Adrenal gland (tissue), 12 donors: ENCODE results near the gene FOXQ1. TPM values are rescaled to one million over a fixed set of nuclear protein-coding genes. Genes with fewer than 3 reads are reported as not detected.

Experiments used
- DNase-seq, 7 donors: peaks; one replicate each; pipeline ENCODE4 v3.0.0-alpha.2; 2019 to 2020
- H3K27ac ChIP-seq, 5 donors: fragments of 200-600 bp; sonication (generic) in 4 of 5; 1 replicate in 3 of 5; 2 replicates in 2 of 5; pipeline versions ENCODE4 v1.5.1 to v1.8.0; 2016 to 2020; ENCODE audit warnings: mild to moderate bottlenecking in 1 of 5
- H3K27me3 ChIP-seq: fragments of 200-600 bp; 2 replicates; pipeline ENCODE4 v1.8.0; 2021
- H3K36me3 ChIP-seq, 2 donors: fragments of 200-600 bp; replicated peaks in 1 of 2; 1 replicate in 1 of 2; 2 replicates in 1 of 2; pipeline versions ENCODE4 v1.5.1 to v1.8.0; 2018 to 2022
- H3K4me1 ChIP-seq, 2 donors: fragments of 200-600 bp; replicated peaks in 1 of 2; 1 replicate in 1 of 2; 2 replicates in 1 of 2; pipeline versions ENCODE4 v1.5.1 to v1.8.0; 2018 to 2021
- H3K4me3 ChIP-seq, 4 donors: fragments of 200-600 bp; sonication (generic) in 3 of 4; one replicate each; pipeline ENCODE4 v1.5.1; 2016 to 2018
- H3K9me3 ChIP-seq, 3 donors: fragments of 200-600 bp; sonication (generic) in 1 of 3; replicated peaks in 1 of 3; 1 replicate in 2 of 3; 2 replicates in 1 of 3; pipeline versions ENCODE4 v1.5.1 to v1.8.0; 2016 to 2021
- CTCF ChIP-seq, 6 experiments: fragments of 450-650 bp in 4 of 6; fragments of 200-600 bp in 2 of 6; sonication (generic) in 1 of 6; IDR thresholded peaks; 1 replicate in 5 of 6; 2 replicates in 1 of 6; pipeline versions ENCODE4 v1.5.1 to v1.8.0; 2016 to 2021; ENCODE audit warnings: antibody characterized with exemption in 6 of 6, mild to moderate bottlenecking in 2 of 6, moderate library complexity in 1 of 6
- POLR2A ChIP-seq, 2 donors: fragments of 450-650 bp; IDR thresholded peaks; one replicate each; pipeline ENCODE4 v1.6.1; 2017; ENCODE audit warnings: antibody characterized with exemption in 2 of 2, mild to moderate bottlenecking in 2 of 2, moderate library complexity in 1 of 2
- WGBS, 4 donors: extraction: QIAGEN DNeasy Blood & Tissue Kit in 2 of 4; methylation state at CpG; one replicate each; pipeline versions ENCODE4 v1.1.5 to v1.1.7; 2013 to 2017; 5-methylcytosine and 5-hydroxymethylcytosine counted together
- intact Hi-C, 2 donors: fragments of 100-400 bp; cut with DNase I; formaldehyde crosslinking; loops; one replicate each; pipeline versions ENCODE4 v1.14.1 to v1.15.0; 2022 to 2023
- polyA plus RNA-seq, 3 donors: library from polyadenylated mRNA; stranded (reverse); fragments of 200-250 nt in 2 of 3; fragments of 350-450 nt in 1 of 3; fragmentation: Illumina TruSeq in 1 of 3; extraction: RNeasy Lipid Tissue Mini Kit (QIAGEN cat#74804) in 1 of 3; gene quantifications; one replicate each; pipeline ENCODE4 v1.2.3, GENCODE V29; 2013 to 2014
- total RNA-seq, 9 donors: library from RNA; depleted of rRNA in 4 of 9; stranded (reverse); fragments of >200 nt in 4 of 9; fragments of 120-200 nt in 1 of 9; fragmentation: NEBNext Ultra II Directional in 1 of 9; extraction: Animal tissue kit (Norgen Biotek cat#: 25700) in 1 of 9; gene quantifications; one replicate each; pipeline versions ENCODE4 v1.1.0 to v1.2.4, GENCODE V29; 2013 to 2023
- donor health status: healthy with polysubstance abuse.
- donor health status: Bipolar disorder and iron deficiency.
- donor health status: DM: yes; HTN: yes; CAD: no.
- donor health status: DM: no; HTN: no; CAD: no.
- donor health status: DM: no; HTN: no; CAD: no.
- donor health status: DM: yes; HTN: yes; CAD: no.

The FOXQ1 gene
- total and polyA plus RNA-seq, 12 donors: 0.05 to 0.24 (median 0.11) TPM; not detected in 9

- Histone ChIP-seq H3K9me3 (no peaks in the 10 kb centered on the region), H3K36me3 (no peaks in the 10 kb centered on the region), H3K27me3 (peaks cover 9% of the 10 kb centered on the region), H3K27ac (no peak overlapping the region), H3K4me1 (no peaks in the 10 kb centered on the region), H3K4me3 (no peak overlapping the region)
- WGBS, 4 donors: 57 to 82% (median 79%) methylated on average over 3 of the region's 3 CpGs
- DNase-seq: no peak
- no peak for TF ChIP-seq CTCF (IDR thresholded peaks at IDR 0.05)
- TF ChIP-seq POLR2A (IDR thresholded peaks at IDR 0.05): no peak
- intact Hi-C loops: no loop called here
These were observed 16.5 kb upstream of the FOXQ1 start for GRCh38 chr6:1295420-1295819.

- DNase-seq: no peak
- intact Hi-C loops: no loop called here
- no peak overlapping the region for H3K4me3 ChIP-seq
- H3K9me3 ChIP-seq: no peaks in the 10 kb centered on the region
- H3K36me3 ChIP-seq: no peaks in the 10 kb centered on the region
- no peaks in the 10 kb centered on the region for H3K4me1 ChIP-seq
- peaks cover 9% of the 10 kb centered on the region for H3K27me3 ChIP-seq
- 78 to 88% (median 80%) methylated on average over 7 of the region's 7 CpGs for WGBS, 4 donors
- no peak overlapping the region for H3K27ac ChIP-seq
- TF ChIP-seq CTCF (IDR thresholded peaks at IDR 0.05) (no peak), POLR2A (IDR thresholded peaks at IDR 0.05) (no peak)
These were observed 15.8 kb upstream of the FOXQ1 start for GRCh38 chr6:1296079-1296478.

GRCh38 chr6:1296542-1296941 lies 15.4 kb upstream of the FOXQ1 start:
- Histone ChIP-seq H3K9me3 (no peaks in the 10 kb centered on the region), H3K27ac (no peak overlapping the region), H3K4me1 (no peaks in the 10 kb centered on the region), H3K4me3 (no peak overlapping the region), H3K36me3 (no peaks in the 10 kb centered on the region), H3K27me3 (peaks cover 9% of the 10 kb centered on the region)
- WGBS, 4 donors: 59 to 67% (median 64%) methylated on average over 4 of the region's 4 CpGs
- no peak for DNase-seq
- intact Hi-C loops: no loop called here
- no peak for TF ChIP-seq POLR2A (IDR thresholded peaks at IDR 0.05)
- no peak for TF ChIP-seq CTCF (IDR thresholded peaks at IDR 0.05)

- peaks cover 9% of the 10 kb centered on the region for H3K27me3 ChIP-seq
- no peaks in the 10 kb centered on the region for H3K9me3 ChIP-seq
- H3K4me3 ChIP-seq: no peak overlapping the region
- 44 to 55% (median 51%) methylated on average over 4 of the region's 4 CpGs for WGBS, 4 donors
- H3K4me1 ChIP-seq: no peaks in the 10 kb centered on the region
- intact Hi-C loops: no loop called here
- no peak overlapping the region for H3K27ac ChIP-seq
- no peak for TF ChIP-seq POLR2A (IDR thresholded peaks at IDR 0.05)
- TF ChIP-seq CTCF (IDR thresholded peaks at IDR 0.05): no peak
- DNase-seq: no peak
- no peaks in the 10 kb centered on the region for H3K36me3 ChIP-seq
These were observed 14.2 kb upstream of the FOXQ1 start for GRCh38 chr6:1297746-1298145.
